ENCODE measurements around the gene CLPSL2.
"Not testable (repeated sequence)": the region's sequence is repeated elsewhere in the genome, so short reads cannot be mapped to it uniquely, and the experiment has no call there.

Gene CLPSL2

GRCh38 chr6:35776364-35777215 lies at the start of gene CLPSL2:
Gene CLPSL2, plus strand, starts transcription at chr6:35776598. Its CDS starts 21 bp downstream, at chr6:35776619.
- peak; percentile 32 for DNase-seq
- in situ Hi-C loops (cut with MboI; ENCODE audit: low pct_unique_long_range_greater_than_20kb, low sequenced_read_pairs), result no loop called here

GRCh38 chr6:35727231-35727934 lies 49.0 kb upstream of the CLPSL2 start:
- in situ Hi-C loops (cut with MboI; ENCODE audit: low pct_unique_long_range_greater_than_20kb, low sequenced_read_pairs), result loop anchor here (25.0 kb wide), 1 partner anchor 415 kb away; no protein-coding TSS in a partner anchor
- no peak for DNase-seq

- in situ Hi-C loops (cut with MboI; ENCODE audit: low pct_unique_long_range_greater_than_20kb, low sequenced_read_pairs), result loop anchor here (25.0 kb wide), 1 partner anchor 416 kb away; no protein-coding TSS in a partner anchor
These were observed 48.3 kb upstream of the CLPSL2 start for GRCh38 chr6:35727935-35728682.

GRCh38 chr6:35728683-35729678 lies 47.4 kb upstream of the CLPSL2 start:
- DNase-seq, result no peak
- in situ Hi-C loops (cut with MboI; ENCODE audit: low pct_unique_long_range_greater_than_20kb, low sequenced_read_pairs), result loop anchor here (25.0 kb wide), 1 partner anchor 417 kb away; no protein-coding TSS in a partner anchor

More at GRCh38 chr6:35727935-35728682, 48.3 kb upstream of the CLPSL2 start:
- DNase-seq, result peak; percentile 91

GRCh38 chr6:35729722-35730121 lies 46.7 kb upstream of the CLPSL2 start:
- in situ Hi-C loops (cut with MboI; ENCODE audit: low pct_unique_long_range_greater_than_20kb, low sequenced_read_pairs), result loop anchor here (25.0 kb wide), 1 partner anchor 417 kb away; no protein-coding TSS in a partner anchor
- no peak for DNase-seq

GRCh38 chr6:35730745-35731413 lies 45.5 kb upstream of the CLPSL2 start:
- in situ Hi-C loops (cut with MboI; ENCODE audit: low pct_unique_long_range_greater_than_20kb, low sequenced_read_pairs), result loop anchor here (25.0 kb wide), 1 partner anchor 419 kb away; no protein-coding TSS in a partner anchor
- no peak for DNase-seq

GRCh38 chr6:35731414-35731735 lies 45.0 kb upstream of the CLPSL2 start:
- in situ Hi-C loops (cut with MboI; ENCODE audit: low pct_unique_long_range_greater_than_20kb, low sequenced_read_pairs), result loop anchor here (25.0 kb wide), 1 partner anchor 419 kb away; no protein-coding TSS in a partner anchor
- DNase-seq, result peak; percentile 92

GRCh38 chr6:35731736-35732532 lies 44.5 kb upstream of the CLPSL2 start:
- DNase-seq, result peak; percentile 89
- in situ Hi-C loops (cut with MboI; ENCODE audit: low pct_unique_long_range_greater_than_20kb, low sequenced_read_pairs), result loop anchor here (25.0 kb wide), 1 partner anchor 420 kb away; no protein-coding TSS in a partner anchor

GRCh38 chr6:35733633-35734032 lies 42.8 kb upstream of the CLPSL2 start:
- DNase-seq, result no peak
- in situ Hi-C loops (cut with MboI; ENCODE audit: low pct_unique_long_range_greater_than_20kb, low sequenced_read_pairs), result loop anchor here (25.0 kb wide), 1 partner anchor 421 kb away; no protein-coding TSS in a partner anchor

GRCh38 chr6:35734319-35734718 lies 42.1 kb upstream of the CLPSL2 start:
- DNase-seq, result not testable (repeated sequence)
- in situ Hi-C loops (cut with MboI; ENCODE audit: low pct_unique_long_range_greater_than_20kb, low sequenced_read_pairs), result loop anchor here (25.0 kb wide), 1 partner anchor 422 kb away; no protein-coding TSS in a partner anchor

- DNase-seq, result no peak
These were observed 40.9 kb upstream of the CLPSL2 start for GRCh38 chr6:35735452-35735851.

GRCh38 chr6:35736253-35736894 lies 40.0 kb upstream of the CLPSL2 start:
- in situ Hi-C loops (cut with MboI; ENCODE audit: low pct_unique_long_range_greater_than_20kb, low sequenced_read_pairs), result loop anchor here (25.0 kb wide), 1 partner anchor 424 kb away; no protein-coding TSS in a partner anchor

More at GRCh38 chr6:35735452-35735851, 40.9 kb upstream of the CLPSL2 start:
- in situ Hi-C loops (cut with MboI; ENCODE audit: low pct_unique_long_range_greater_than_20kb, low sequenced_read_pairs), result loop anchor here (25.0 kb wide), 1 partner anchor 423 kb away; no protein-coding TSS in a partner anchor

GRCh38 chr6:35736982-35737412 lies 39.4 kb upstream of the CLPSL2 start, which contains the start of gene ARMC12:
Gene ARMC12, plus strand, starts transcription at chr6:35737032. Its CDS starts 77 bp downstream, at chr6:35737109.
- no peak for DNase-seq
- in situ Hi-C loops (cut with MboI; ENCODE audit: low pct_unique_long_range_greater_than_20kb, low sequenced_read_pairs), result loop anchor here (25.0 kb wide), 1 partner anchor 425 kb away; no protein-coding TSS in a partner anchor

More at GRCh38 chr6:35736253-35736894, 40.0 kb upstream of the CLPSL2 start:
- peak; percentile 77 for DNase-seq

- peak; percentile 87 for DNase-seq
- in situ Hi-C loops (cut with MboI; ENCODE audit: low pct_unique_long_range_greater_than_20kb, low sequenced_read_pairs), result loop anchor here (25.0 kb wide), 1 partner anchor 425 kb away; no protein-coding TSS in a partner anchor
These were observed 38.8 kb upstream of the CLPSL2 start for GRCh38 chr6:35737413-35738211.
